Activated B cell treated with CpG ODN at 0.5 μM for 24 hours (primary cell): ENCODE measurements around the gene PCBP1. TPM values are rescaled to one million over a fixed set of nuclear protein-coding genes. Genes with fewer than 3 reads are reported as not detected.
A peak's percentile ranks its signal among the peaks of the same experiment; 100 is the strongest.
"Not testable (repeated sequence)": the region's sequence is repeated elsewhere in the genome, so short reads cannot be mapped to it uniquely, and the experiment has no call there.

Source experiments
- ATAC-seq: fragments of 200-7000 bp; cut with Tn5 transposase; one replicate; pipeline ENCODE4 v1.10.0; 2021; ENCODE audit warnings: low read depth, mild to moderate bottlenecking, moderate library complexity
- CTCF ChIA-PET: fragments of 350-600 bp; sonication (Branson Sonifier 250); formaldehyde crosslinking; loops from one replicate; lab custom pipeline; 2021; ENCODE audit warnings: antibody characterized with exemption; lab: Charles Lee
- POLR2A ChIA-PET: fragments of 350-600 bp; sonication (Branson Sonifier 250); formaldehyde crosslinking; loops from one replicate; lab custom pipeline; 2021; ENCODE audit warnings: antibody characterized with exemption; lab: Charles Lee
- DNase-seq: peaks from one replicate; pipeline ENCODE4 v3.0.0; 2022
- H3K27ac Mint-ChIP-seq: one replicate; pipeline ENCODE4 v1.8.0; 2020; ENCODE audit warnings: mixed read lengths
- H3K27me3 Mint-ChIP-seq: one replicate; pipeline ENCODE4 v1.8.0; 2021; ENCODE audit warnings: mixed read lengths
- H3K36me3 Mint-ChIP-seq: one replicate; pipeline ENCODE4 v1.8.0; 2021; ENCODE audit warnings: low read depth, mixed read lengths
- H3K4me1 Mint-ChIP-seq: one replicate; pipeline ENCODE4 v1.8.0; 2021; ENCODE audit warnings: mixed read lengths
- H3K4me3 Mint-ChIP-seq: one replicate; pipeline ENCODE4 v1.8.0; 2020; ENCODE audit warnings: mild to moderate bottlenecking, mixed read lengths
- H3K9me3 Mint-ChIP-seq: one replicate; pipeline ENCODE4 v1.8.0; 2020; ENCODE audit warnings: mixed read lengths
- CTCF ChIP-seq: fragments of 200-600 bp; IDR thresholded peaks from one replicate; pipeline ENCODE4 v1.8.0; 2022; ENCODE audit warnings: antibody characterized with exemption, mild to moderate bottlenecking
- intact Hi-C: fragments of 100-400 bp; cut with micrococcal nuclease; formaldehyde crosslinking; loops from one replicate; pipeline ENCODE4 v1.15.1; 2024
- total RNA-seq: library from RNA; stranded (reverse); gene quantifications from 2 replicates; pipeline ENCODE4 v1.2.3, GENCODE V29; 2022

PCBP1 gene
- total RNA-seq, 1 donor from 2014 or later, result 370 TPM

- CTCF ChIA-PET, result interaction anchor here (0.7 to 1.9 kb wide), 10 partner anchors 9 to 1207 kb away, joined by 3 to 17 read pairs (median 4); partner anchors contain the start of genes MXD1 and ZNF638
- no peaks in the 10 kb centered on the region for H3K9me3 Mint-ChIP-seq
- peak overlapping the region; percentile 93 for H3K4me3 Mint-ChIP-seq
- POLR2A ChIA-PET, result interaction anchor here (0.7 to 15.6 kb wide), 22 partner anchors 9 to 1371 kb away, joined by 3 to 719 read pairs (median 6); partner anchors contain the start of genes C2orf42, MXD1, NAGK and PCBP1
- DNase-seq (peak; percentile 76), ATAC-seq (peak; percentile 66)
- TF ChIP-seq CTCF, result no peak
- intact Hi-C loops, result loop anchor here (1.0 to 2.0 kb wide), 7 partner anchors 7 to 211 kb away; partner anchors contain the start of gene PCBP1
- H3K27ac Mint-ChIP-seq, result peak overlapping the region; percentile 100
- peaks cover 81% of the 10 kb centered on the region for H3K4me1 Mint-ChIP-seq
- no peaks in the 10 kb centered on the region for H3K27me3 Mint-ChIP-seq
- H3K36me3 Mint-ChIP-seq, result peaks cover 7% of the 10 kb centered on the region
Measured at GRCh38 chr2:70124983-70125480, 37.8 kb downstream of the PCBP1 start.

- intact Hi-C loops, result loop anchor here (1.0 to 2.0 kb wide), 4 partner anchors 16 to 211 kb away; no protein-coding TSS in a partner anchor
- no peaks in the 10 kb centered on the region for H3K27me3 Mint-ChIP-seq
Measured at GRCh38 chr2:70125498-70125898, 38.2 kb downstream of the PCBP1 start.

GRCh38 chr2:70126413-70126812 is 39.1 kb downstream of the PCBP1 start:
- no peak for ATAC-seq
- ChIA-PET POLR2A (interaction anchor here (1.9 to 15.6 kb wide), 9 partner anchors 9 to 167 kb away, joined by 7 to 719 read pairs (median 58); partner anchors contain the start of genes PCBP1 and SNRPG), CTCF (interaction anchor here (1.9 kb wide), 1 partner anchor 18 kb away, joined by 4 read pairs; no protein-coding TSS in a partner anchor)
- H3K9me3 Mint-ChIP-seq, result no peaks in the 10 kb centered on the region
- no peak for DNase-seq
- peak overlapping the region; percentile 93 for H3K4me3 Mint-ChIP-seq
- peak overlapping the region; percentile 100 for H3K27ac Mint-ChIP-seq
- no peaks in the 10 kb centered on the region for H3K27me3 Mint-ChIP-seq
- H3K4me1 Mint-ChIP-seq, result peaks cover 76% of the 10 kb centered on the region
- peaks cover 7% of the 10 kb centered on the region for H3K36me3 Mint-ChIP-seq
- intact Hi-C loops, result no loop called here
- TF ChIP-seq CTCF, result no peak

More at GRCh38 chr2:70125498-70125898, 38.2 kb downstream of the PCBP1 start:
- POLR2A ChIA-PET, result interaction anchor here (0.7 to 15.6 kb wide), 16 partner anchors 10 to 1371 kb away, joined by 3 to 719 read pairs (median 23); partner anchors contain the start of genes C2orf42, MXD1, NAGK and PCBP1
- Mint-ChIP-seq H3K27ac (peak overlapping the region; percentile 100), H3K9me3 (no peaks in the 10 kb centered on the region), H3K36me3 (peaks cover 7% of the 10 kb centered on the region), H3K4me1 (peaks cover 80% of the 10 kb centered on the region), H3K4me3 (peak overlapping the region; percentile 93)
- DNase-seq, result no peak
- no peak for TF ChIP-seq CTCF
- no peak for ATAC-seq
- CTCF ChIA-PET, result interaction anchor here (0.7 to 1.9 kb wide), 7 partner anchors 8 to 1206 kb away, joined by 3 to 17 read pairs (median 4); partner anchors contain the start of genes MXD1 and ZNF638

- Mint-ChIP-seq H3K27me3 (no peaks in the 10 kb centered on the region), H3K27ac (peak overlapping the region; percentile 71), H3K4me1 (peaks cover 74% of the 10 kb centered on the region), H3K9me3 (no peaks in the 10 kb centered on the region), H3K36me3 (peaks cover 11% of the 10 kb centered on the region), H3K4me3 (no peak overlapping the region)
- TF ChIP-seq CTCF, result no peak
- intact Hi-C loops, result no loop called here
- POLR2A ChIA-PET, result interaction anchor here (1.9 to 15.6 kb wide), 4 partner anchors 7 to 40 kb away, joined by 7 to 719 read pairs (median 246); partner anchors contain the start of gene PCBP1
- ATAC-seq, result no peak
- CTCF ChIA-PET, result no interaction called here
- no peak for DNase-seq
Measured at GRCh38 chr2:70128005-70128404, 40.7 kb downstream of the PCBP1 start.

- ATAC-seq, result not testable (repeated sequence)
Measured at GRCh38 chr2:70131344-70132143, 44.3 kb downstream of the PCBP1 start.

More at GRCh38 chr2:70131344-70132143, 44.3 kb downstream of the PCBP1 start:
- peak overlapping the region; percentile 79 for H3K4me3 Mint-ChIP-seq
- DNase-seq, H3K27me3 Mint-ChIP-seq, H3K36me3 Mint-ChIP-seq, H3K9me3 Mint-ChIP-seq: not testable (repeated sequence)
- peak overlapping the region; percentile 99 for H3K27ac Mint-ChIP-seq
- peaks cover 73% of the 10 kb centered on the region for H3K4me1 Mint-ChIP-seq
- CTCF ChIA-PET, result interaction anchor here (1.9 to 2.5 kb wide), 2 partner anchors 10 to 48 kb away, joined by 6 to 9 read pairs; no protein-coding TSS in a partner anchor
- POLR2A ChIA-PET, result interaction anchor here (0.6 to 15.1 kb wide), 7 partner anchors 7 to 217 kb away, joined by 3 to 976 read pairs (median 101); partner anchors contain the start of genes C2orf42 and PCBP1
- intact Hi-C loops, result loop anchor here (1.0 to 2.0 kb wide), 2 partner anchors 7 to 45 kb away; partner anchors contain the start of gene PCBP1
